ENCODE measurements around the gene PCDHA9. TPM values are rescaled to one million over a fixed set of nuclear protein-coding genes. Genes with fewer than 3 reads are reported as not detected.
"Not testable (repeated sequence)": the region's sequence is repeated elsewhere in the genome, so short reads cannot be mapped to it uniquely, and the experiment has no call there.

PCDHA9 gene
- total and polyA plus RNA-seq, 4 donors: 0.49 to 0.68 TPM; not detected in 2

DNA sequence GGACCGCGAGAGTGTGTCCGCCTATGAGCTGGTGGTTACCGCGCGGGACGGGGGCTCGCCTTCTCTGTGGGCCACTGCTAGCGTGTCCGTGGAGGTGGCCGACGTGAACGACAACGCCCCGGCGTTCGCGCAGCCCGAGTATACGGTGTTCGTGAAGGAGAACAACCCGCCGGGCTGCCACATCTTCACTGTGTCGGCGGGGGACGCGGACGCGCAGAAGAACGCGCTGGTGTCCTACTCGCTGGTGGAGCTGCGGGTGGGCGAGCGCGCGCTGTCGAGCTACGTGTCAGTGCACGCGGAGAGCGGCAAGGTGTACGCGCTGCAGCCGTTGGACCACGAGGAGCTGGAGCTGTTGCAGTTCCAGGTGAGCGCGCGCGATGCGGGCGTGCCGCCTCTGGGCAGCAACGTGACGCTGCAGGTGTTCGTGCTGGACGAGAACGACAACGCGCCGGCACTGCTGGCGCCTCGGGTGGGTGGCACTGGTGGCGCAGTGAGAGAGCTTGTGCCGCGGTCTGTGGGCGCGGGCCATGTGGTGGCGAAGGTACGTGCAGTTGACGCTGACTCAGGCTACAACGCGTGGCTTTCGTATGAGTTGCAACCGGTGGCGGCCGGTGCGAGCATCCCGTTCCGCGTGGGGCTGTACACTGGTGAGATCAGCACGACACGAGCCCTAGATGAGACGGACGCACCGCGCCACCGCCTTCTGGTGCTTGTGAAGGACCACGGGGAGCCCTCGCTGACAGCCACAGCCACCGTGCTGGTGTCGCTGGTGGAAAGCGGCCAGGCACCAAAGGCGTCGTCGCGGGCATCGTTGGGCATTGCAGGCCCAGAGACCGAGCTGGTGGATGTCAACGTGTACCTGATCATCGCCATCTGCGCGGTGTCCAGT lies 12.3 kb upstream of the PCDHA9 start:
- Histone ChIP-seq H3K9ac (ENCODE audit: insufficient read depth in 1 of 2, low read length in 2 of 2) (no peak overlapping the region), H3K9me3 (ENCODE audit: control insufficient read depth in 4 of 4, insufficient read depth in 3 of 4, low read length in 3 of 4) (peaks cover 0 to 21% (median 2%) of the 10 kb centered on the region in 4 donors), H3K4me1 (ENCODE audit: control insufficient read depth in 5 of 5, insufficient read depth in 5 of 5, low read length in 5 of 5) (no peaks in the 10 kb centered on the region), H3K4me3 (no peak overlapping the region), H3K36me3 (ENCODE audit: control insufficient read depth in 4 of 4, insufficient read depth in 4 of 4, low read length in 4 of 4) (no peaks in the 10 kb centered on the region), H3K27ac (ENCODE audit: low read depth in 1 of 2, low read length in 1 of 2) (no peak overlapping the region), H3K27me3 (ENCODE audit: control insufficient read depth in 3 of 3, insufficient read depth in 3 of 3, low read length in 2 of 3) (no peaks in the 10 kb centered on the region)
- TF ChIP-seq, protein P1, sequence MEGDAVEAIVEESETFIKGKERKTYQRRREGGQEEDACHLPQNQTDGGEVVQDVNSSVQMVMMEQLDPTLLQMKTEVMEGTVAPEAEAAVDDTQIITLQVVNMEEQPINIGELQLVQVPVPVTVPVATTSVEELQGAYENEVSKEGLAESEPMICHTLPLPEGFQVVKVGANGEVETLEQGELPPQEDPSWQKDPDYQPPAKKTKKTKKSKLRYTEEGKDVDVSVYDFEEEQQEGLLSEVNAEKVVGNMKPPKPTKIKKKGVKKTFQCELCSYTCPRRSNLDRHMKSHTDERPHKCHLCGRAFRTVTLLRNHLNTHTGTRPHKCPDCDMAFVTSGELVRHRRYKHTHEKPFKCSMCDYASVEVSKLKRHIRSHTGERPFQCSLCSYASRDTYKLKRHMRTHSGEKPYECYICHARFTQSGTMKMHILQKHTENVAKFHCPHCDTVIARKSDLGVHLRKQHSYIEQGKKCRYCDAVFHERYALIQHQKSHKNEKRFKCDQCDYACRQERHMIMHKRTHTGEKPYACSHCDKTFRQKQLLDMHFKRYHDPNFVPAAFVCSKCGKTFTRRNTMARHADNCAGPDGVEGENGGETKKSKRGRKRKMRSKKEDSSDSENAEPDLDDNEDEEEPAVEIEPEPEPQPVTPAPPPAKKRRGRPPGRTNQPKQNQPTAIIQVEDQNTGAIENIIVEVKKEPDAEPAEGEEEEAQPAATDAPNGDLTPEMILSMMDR (IDR thresholded peaks at IDR 0.05; ENCODE audit: control extremely low read depth, extremely low read depth): no peak
- ATAC-seq (ENCODE audit: insufficient read depth, low FRiP score) (no peak), DNase-seq (no peak)
- 41 to 49% methylated on average over 103 of the region's 103 CpGs for WGBS, 2 donors

DNA sequence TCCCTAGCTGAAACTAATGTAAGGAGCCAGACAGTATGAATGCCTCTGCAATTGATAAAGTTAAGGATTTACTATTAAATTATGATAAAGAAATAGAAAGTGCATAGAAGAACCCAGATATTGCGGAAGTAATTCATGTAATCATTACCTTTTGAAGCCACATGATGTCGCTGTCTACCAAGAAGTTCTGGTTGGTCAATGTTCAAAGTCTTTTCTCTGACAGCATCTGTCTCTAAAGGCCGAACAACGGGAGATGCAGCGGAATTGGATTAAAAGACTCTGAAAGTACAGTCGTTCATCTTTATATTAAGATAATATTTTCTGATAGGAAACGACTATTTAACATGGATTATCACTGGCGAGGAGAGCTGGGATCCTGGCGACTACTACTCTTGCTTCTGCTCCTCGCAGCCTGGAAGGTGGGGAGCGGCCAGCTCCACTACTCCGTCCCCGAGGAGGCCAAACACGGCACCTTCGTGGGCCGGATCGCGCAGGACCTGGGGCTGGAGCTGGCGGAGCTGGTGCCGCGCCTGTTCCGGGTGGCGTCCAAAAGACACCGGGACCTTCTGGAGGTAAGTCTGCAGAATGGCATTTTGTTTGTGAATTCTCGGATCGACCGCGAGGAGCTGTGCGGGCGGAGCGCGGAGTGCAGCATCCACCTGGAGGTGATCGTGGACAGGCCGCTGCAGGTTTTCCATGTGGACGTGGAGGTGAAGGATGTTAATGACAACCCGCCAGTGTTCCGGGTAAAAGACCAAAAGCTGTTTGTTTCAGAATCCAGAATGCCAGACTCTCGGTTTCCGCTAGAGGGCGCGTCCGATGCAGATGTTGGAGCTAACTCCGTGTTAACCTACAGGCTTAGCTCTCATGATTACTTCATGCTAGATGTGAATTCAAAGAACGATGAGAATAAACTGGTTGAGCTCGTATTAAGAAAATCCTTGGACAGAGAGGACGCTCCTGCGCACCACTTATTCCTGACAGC lies 6.9 kb upstream of the PCDHA9 start, which contains the start of gene PCDHA8:
PCDHA8 (plus strand) TSS at position 210 of the 985 bp plus-strand sequence; CDS start at position 345, 135 bp downstream.
- H3K9me3 ChIP-seq (ENCODE audit: control insufficient read depth in 4 of 4, insufficient read depth in 3 of 4, low read length in 3 of 4): peaks cover 0 to 13% (median 1%) of the 10 kb centered on the region in 4 donors
- H3K4me3 ChIP-seq: no peak within 1 kb of the TSS
- WGBS, 2 donors: 17 to 25% methylated on average over 40 to 47 of the region's 47 CpGs
- H3K27ac ChIP-seq (ENCODE audit: low read depth in 1 of 2, low read length in 1 of 2): no peak within 1 kb of the TSS
- no peaks in the 10 kb centered on the region for H3K4me1 ChIP-seq (ENCODE audit: control insufficient read depth in 5 of 5, insufficient read depth in 5 of 5, low read length in 5 of 5)
- no peaks in the 10 kb centered on the region for H3K27me3 ChIP-seq (ENCODE audit: control insufficient read depth in 3 of 3, insufficient read depth in 3 of 3, low read length in 2 of 3)
- ATAC-seq (ENCODE audit: insufficient read depth, low FRiP score) (no peak), DNase-seq (peak in 1 of 3 donors; percentile 1)
- no peaks in the 10 kb centered on the region for H3K36me3 ChIP-seq (ENCODE audit: control insufficient read depth in 4 of 4, insufficient read depth in 4 of 4, low read length in 4 of 4)
- TF ChIP-seq, protein P1 (IDR thresholded peaks at IDR 0.05; ENCODE audit: control extremely low read depth, extremely low read depth): no peak
- H3K9ac ChIP-seq (ENCODE audit: insufficient read depth in 1 of 2, low read length in 2 of 2): no peak within 1 kb of the TSS

DNA sequence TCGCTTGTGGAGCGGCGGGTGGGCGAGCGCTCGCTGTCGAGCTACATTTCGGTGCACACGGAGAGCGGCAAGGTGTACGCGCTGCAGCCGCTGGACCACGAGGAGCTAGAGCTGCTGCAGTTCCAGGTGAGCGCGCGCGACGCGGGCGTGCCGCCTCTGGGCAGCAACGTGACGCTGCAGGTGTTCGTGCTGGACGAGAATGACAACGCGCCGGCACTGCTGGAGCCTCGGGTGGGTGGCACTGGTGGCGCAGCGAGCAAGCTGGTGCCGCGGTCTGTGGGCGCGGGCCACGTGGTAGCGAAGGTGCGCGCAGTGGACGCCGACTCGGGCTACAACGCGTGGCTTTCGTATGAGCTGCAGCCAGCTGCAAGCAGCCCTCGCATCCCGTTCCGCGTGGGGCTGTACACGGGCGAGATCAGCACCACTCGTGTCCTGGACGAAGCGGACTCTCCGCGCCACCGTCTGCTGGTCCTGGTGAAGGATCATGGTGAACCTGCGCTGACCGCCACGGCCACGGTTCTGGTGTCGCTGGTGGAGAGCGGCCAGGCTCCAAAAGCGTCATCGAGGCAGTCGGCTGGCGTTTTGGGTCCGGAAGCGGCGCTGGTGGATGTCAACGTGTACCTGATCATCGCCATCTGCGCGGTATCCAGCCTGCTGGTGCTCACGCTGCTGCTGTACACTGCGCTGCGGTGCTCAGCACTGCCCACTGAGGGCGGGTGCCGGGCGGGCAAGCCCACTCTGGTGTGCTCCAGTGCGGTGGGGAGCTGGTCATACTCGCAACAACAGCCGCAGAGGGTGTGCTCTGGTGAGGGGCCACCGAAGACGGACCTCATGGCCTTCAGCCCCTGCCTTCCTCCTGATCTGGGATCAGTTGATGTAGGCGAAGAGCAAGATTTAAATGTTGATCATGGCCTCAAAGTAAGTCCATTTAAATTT lies 5.1 kb upstream of the PCDHA9 start:
- ATAC-seq (ENCODE audit: insufficient read depth, low FRiP score) (no peak), DNase-seq (no peak)
- Histone ChIP-seq H3K27ac (ENCODE audit: low read depth in 1 of 2, low read length in 1 of 2) (no peak overlapping the region), H3K4me3 (no peak overlapping the region), H3K36me3 (ENCODE audit: control insufficient read depth in 4 of 4, insufficient read depth in 4 of 4, low read length in 4 of 4) (no peaks in the 10 kb centered on the region), H3K4me1 (ENCODE audit: control insufficient read depth in 5 of 5, insufficient read depth in 5 of 5, low read length in 5 of 5) (no peaks in the 10 kb centered on the region), H3K27me3 (ENCODE audit: control insufficient read depth in 3 of 3, insufficient read depth in 3 of 3, low read length in 2 of 3) (no peaks in the 10 kb centered on the region), H3K9me3 (ENCODE audit: control insufficient read depth in 4 of 4, insufficient read depth in 3 of 4, low read length in 3 of 4) (peaks cover 0 to 7% (median 1%) of the 10 kb centered on the region in 4 donors), H3K9ac (ENCODE audit: insufficient read depth in 1 of 2, low read length in 2 of 2) (no peak overlapping the region)
- WGBS, 2 donors: 54% methylated on average over 48 of the region's 87 CpGs; no CpG with 5 or more reads in 1 of the 2 donors
- TF ChIP-seq, protein P1 (IDR thresholded peaks at IDR 0.05; ENCODE audit: control extremely low read depth, extremely low read depth): no peak

DNA sequence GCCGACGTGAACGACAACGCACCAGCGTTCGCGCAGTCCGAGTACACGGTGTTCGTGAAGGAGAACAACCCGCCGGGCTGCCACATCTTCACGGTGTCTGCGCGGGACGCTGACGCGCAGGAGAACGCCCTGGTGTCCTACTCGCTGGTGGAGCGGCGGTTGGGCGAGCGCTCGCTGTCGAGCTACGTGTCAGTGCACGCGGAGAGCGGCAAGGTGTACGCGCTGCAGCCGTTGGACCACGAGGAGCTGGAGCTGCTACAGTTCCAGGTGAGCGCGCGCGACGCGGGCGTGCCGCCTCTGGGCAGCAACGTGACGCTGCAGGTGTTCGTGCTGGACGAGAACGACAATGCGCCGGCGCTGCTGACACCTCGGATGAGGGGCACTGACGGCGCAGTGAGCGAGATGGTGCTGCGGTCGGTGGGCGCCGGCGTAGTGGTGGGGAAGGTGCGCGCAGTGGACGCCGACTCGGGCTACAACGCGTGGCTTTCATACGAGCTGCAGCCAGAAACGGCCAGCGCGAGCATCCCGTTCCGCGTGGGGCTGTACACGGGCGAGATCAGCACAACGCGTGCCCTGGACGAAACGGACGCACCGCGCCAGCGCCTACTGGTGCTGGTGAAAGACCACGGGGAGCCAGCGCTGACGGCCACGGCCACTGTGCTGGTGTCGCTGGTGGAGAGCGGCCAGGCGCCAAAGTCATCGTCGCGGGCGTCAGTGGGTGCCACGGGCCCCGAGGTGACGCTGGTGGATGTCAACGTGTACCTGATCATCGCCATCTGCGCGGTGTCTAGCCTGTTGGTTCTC lies 1.9 kb downstream of the PCDHA9 start:
- H3K4me1 ChIP-seq (ENCODE audit: control insufficient read depth in 5 of 5, insufficient read depth in 5 of 5, low read length in 5 of 5); H3K27me3 ChIP-seq (ENCODE audit: control insufficient read depth in 3 of 3, insufficient read depth in 3 of 3, low read length in 2 of 3); H3K9me3 ChIP-seq (ENCODE audit: control insufficient read depth in 4 of 4, insufficient read depth in 3 of 4, low read length in 3 of 4); H3K36me3 ChIP-seq (ENCODE audit: control insufficient read depth in 4 of 4, insufficient read depth in 4 of 4, low read length in 4 of 4); H3K27ac ChIP-seq (ENCODE audit: low read depth in 1 of 2, low read length in 1 of 2); H3K4me3 ChIP-seq; ATAC-seq (ENCODE audit: insufficient read depth, low FRiP score); H3K9ac ChIP-seq (ENCODE audit: insufficient read depth in 1 of 2, low read length in 2 of 2); DNase-seq: not testable (repeated sequence)
- WGBS, 2 donors: 49% methylated on average over 59 of the region's 101 CpGs; no CpG with 5 or more reads in 1 of the 2 donors
